Measurements from ENCODE around the gene NR1D2.

NR1D2 gene

DNA sequence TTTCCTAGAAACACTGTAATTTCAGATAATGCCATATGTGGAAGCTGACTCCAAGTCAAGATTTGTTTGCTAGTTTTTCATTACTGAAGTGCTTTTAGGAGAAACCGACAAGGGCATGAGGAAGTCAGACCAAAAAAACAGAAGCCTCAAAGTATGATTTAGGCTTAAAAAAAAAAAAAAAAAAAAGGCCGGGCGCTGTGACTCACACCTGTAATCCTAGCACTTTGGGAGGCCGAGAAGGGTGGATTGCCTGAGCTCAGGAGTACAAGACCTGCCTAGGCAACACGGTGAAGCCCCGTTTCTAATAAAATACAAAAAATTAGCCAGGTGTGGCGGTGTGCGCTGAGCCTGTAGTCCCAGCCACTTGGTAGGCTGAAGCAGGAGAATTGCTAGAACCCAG lies 16.6 kb upstream of the NR1D2 start:
- no peak for DNase-seq (ENCODE audit: low read depth in 4 of 4, low spot score in 1 of 4)

DNA sequence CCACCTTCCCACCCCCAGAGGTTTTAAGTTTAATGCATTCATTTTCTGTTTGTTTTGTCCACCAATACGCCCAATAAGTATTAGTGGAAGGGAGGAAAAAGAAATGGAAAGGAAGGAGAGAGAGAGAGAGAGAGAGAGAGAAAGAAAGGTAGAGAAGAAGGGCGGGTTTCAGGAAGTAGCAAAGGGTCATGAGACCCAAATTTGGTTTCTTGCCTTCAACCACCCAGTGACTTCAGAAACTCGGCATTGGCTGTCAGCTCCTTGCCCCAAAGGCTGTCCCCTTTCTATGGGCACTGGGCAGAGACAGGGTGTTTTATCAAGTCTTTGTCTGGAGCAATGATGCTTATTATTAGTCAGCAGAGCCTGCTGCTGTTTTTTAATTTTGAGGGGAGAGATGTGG lies 13.5 kb upstream of the NR1D2 start:
- no peak for DNase-seq (ENCODE audit: low read depth in 4 of 4, low spot score in 1 of 4)

DNA sequence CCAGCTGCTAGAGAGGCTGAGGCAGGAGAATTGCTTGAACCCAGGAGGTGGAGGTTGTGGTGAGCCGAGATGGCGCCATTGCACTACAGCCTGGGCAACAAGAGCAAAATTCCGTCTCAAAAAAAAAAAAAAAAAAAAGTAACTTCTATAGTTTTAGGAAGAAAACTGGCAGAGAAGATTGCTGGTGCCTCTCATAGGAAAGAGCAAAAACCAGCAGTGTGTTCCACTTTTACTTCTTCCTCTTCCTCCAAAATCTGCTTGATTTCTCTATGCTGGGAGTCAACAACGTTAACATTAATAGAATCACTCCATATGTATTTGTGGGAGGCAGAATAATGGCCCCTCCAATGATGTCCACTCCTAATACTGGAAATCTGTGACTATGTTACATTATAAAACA lies 12.5 kb upstream of the NR1D2 start:
- no peak for DNase-seq (ENCODE audit: low read depth in 4 of 4, low spot score in 1 of 4)

DNA sequence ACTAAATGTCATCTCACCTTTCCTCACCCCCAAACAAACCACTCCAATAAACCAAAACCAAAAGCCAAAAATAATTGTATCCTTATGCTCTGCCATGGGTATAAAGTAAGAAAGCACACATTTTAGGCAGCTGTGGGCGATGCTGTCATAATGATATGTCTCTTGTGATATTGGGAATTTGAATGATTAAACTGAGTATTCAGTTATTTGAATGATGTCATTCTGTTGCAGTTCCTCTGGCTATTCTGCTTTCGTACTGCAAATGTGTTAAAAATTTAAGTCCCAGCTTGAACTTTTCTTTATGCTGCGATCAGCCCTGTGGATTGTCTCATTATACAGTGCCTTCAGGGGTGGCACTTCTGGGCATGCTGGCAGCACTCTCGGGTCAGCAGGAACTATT lies 10.8 kb upstream of the NR1D2 start:
- DNase-seq (ENCODE audit: low read depth in 4 of 4, low spot score in 1 of 4), result no peak

DNA sequence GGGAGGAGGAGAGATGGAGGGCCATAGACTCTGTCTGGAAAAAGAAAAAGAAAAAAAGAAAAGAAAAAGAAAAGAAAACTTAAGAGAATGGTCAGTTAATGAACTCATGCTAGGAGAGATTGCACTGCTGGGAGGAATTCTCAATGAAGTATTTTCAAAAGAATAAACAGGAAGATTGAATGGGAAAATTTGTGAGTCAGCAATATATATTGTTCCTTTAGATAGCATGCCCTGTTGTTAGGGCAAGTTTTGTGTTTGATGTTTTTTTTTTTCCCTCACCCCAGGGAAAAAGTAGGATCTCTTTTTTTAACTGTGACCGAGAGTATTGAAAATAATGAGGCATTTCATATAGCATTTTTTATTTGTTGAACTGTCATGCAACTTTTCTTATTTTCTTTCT lies 7.8 kb upstream of the NR1D2 start:
- no peak for DNase-seq (ENCODE audit: low read depth in 4 of 4, low spot score in 1 of 4)

DNA sequence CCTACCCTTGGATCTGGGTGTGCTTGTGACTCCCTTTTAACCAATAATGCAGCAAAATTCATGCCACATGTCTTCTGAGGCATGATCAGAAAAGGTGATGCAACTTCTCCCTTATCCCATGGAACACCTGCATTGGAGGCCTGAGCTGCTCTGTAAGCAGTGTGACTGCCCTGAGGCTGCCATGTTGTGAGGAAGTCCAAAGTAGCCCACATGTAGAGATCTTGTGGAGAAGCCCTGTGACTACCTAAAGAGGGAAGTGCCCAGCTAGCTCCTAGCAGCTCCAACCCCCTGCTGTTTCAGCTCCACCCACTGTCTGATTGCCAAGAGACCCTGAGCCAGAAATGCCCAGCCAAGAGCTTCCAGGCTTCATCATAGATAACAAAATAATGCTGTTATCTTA lies 6.4 kb upstream of the NR1D2 start:
- DNase-seq (ENCODE audit: low read depth in 4 of 4, low spot score in 1 of 4), result no peak

DNA sequence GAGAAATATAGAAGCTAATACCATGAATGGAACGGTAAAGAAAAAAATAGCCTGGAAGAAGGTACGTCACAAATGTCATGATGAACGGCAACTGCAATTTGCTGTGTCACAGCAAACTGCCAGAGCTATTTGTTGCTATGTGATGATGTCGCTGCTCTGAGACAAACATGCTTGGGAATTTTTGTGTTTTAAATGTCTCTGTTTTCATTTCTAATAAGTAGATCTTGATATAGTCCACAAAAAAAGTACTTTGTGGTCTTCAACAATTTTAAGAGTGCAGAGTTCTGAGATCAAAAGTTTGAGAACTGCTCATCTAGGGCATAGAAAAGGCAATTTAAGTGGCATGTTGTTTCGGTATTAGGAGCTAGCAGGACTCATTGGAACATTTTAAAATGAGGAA lies 4.3 kb upstream of the NR1D2 start:
- no peak for DNase-seq (ENCODE audit: low read depth in 4 of 4, low spot score in 1 of 4)

DNA sequence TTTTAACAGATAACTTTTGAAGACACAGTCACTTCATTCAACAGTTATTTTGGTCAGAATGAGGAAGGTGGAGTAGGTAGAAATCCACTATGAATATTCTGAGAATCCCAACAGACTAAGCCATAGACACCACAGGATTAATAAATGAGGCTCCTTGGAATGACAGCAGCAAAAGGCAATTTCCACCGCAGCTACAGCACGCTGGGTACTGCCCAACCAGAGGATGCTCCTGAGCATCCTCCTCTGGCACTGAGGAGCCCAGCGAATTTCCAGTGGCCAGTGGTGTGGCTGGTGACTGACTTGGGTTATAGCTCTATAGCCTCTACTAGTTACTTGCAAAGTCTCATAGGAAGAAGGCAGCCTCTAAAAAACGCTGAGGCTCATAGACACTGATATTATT lies 3.6 kb upstream of the NR1D2 start:
- DNase-seq (ENCODE audit: low read depth in 4 of 4, low spot score in 1 of 4), result no peak

DNA sequence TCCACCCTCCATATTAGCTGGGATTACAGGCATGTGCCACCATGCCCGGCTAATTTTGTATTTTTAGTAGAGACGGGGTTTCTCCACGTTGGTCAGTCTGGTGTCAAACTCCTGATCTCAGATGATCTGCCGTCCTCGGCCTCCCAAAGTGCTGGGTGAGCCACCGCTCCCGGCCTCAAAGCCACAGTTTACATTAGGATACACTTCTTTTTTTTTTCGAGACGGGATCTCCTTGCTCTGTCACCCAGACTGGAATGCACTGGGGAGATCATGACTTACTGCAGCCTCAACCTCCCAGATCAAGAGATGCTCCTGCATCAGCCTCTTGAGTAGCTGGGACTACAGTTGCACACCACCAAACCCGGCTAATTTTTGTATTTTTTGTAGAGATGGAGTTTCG lies 2.5 kb upstream of the NR1D2 start:
- no peak for DNase-seq (ENCODE audit: low read depth in 4 of 4, low spot score in 1 of 4)

DNA sequence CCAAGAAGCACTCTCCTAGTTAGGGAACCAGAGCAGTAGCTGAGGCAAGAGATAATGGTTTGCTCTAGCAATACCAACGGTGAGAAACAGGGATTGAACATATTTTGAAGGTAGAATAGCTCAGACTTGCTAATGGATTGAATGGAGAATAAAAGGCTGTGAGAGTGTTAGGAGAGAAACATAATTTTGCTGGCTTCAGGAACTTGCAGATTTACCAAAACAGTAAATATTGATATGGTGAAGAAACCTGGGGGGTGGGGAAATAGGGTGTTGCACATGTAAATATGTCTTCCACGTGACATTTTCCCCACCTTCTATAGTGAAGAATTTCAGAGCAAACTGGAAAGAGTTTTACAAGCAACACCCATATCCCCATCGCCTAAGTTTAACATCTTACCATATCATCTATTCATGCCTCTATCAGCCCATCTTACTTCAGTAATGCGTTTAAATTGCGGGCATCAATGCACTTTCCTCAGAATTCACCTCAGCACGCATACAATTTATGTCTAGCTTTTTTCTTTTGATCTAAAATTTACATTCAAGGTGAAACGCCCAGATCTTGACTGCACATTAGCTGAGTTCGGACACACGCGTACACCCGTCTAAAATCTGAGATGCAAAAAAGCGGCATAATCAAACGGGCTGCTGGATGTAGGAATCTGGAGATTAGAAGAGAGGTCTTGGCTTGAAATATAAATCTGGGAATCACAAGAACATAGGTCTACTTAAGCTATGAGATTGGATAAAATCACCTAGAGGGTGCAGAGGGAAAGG lies 891 bp upstream of the NR1D2 start:
- DNase-seq (ENCODE audit: low read depth in 4 of 4, low spot score in 1 of 4), result no peak

DNA sequence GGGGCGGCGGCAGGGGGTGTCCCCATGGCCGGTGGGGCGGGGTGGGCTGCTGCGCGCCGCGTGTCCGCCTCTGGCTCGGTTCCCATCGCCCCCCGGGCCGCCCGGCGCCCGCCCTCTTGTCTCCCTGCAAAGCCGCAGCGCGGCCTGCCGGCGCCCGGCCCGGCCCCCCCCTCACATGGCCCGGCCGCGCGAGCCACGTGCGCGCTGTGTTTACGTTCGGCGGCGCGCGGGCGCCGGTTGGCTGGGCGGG lies 502 bp downstream of the NR1D2 start:
- no peak for DNase-seq (ENCODE audit: low read depth in 4 of 4, low spot score in 1 of 4)

DNA sequence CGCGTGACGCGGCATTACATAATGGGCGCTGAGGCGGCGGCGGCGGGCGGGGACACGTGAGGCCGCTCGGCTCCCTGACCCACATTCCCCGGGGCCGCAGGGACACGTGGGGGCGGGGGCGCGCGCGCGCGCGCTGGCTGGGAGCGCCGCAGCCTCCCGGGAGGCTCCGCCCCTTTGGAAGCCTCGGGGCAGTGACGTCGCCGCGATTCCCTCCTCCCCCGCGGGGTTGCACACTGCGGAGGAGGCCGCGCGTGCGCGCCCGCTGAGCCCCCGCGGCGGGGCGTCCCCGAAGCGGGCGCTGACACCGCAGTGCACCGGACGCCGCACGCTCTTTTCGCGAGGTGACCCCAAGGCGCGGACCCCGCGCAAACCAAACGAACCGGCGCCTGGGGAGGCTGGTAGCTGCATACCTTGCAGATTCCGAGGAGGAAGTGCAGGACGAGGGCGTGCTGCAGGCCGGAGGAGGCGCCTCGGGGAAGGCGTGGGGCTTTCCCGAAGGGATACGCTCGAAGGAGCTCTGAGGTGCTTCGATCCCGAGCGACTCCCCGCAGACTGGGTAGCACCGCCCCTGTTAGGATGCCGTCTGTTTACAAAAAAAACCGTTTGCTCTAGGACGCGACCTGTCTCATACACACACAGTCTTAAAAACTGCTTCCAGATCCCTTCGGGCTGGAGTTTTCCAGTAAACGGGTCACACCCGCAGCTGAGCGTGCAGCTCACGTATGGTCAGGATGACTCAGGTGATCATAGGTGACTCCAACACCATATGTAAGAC lies 1.0 kb downstream of the NR1D2 start:
- peak; percentile 89 to 98 (median 94) for DNase-seq (ENCODE audit: low read depth in 4 of 4, low spot score in 1 of 4)

DNA sequence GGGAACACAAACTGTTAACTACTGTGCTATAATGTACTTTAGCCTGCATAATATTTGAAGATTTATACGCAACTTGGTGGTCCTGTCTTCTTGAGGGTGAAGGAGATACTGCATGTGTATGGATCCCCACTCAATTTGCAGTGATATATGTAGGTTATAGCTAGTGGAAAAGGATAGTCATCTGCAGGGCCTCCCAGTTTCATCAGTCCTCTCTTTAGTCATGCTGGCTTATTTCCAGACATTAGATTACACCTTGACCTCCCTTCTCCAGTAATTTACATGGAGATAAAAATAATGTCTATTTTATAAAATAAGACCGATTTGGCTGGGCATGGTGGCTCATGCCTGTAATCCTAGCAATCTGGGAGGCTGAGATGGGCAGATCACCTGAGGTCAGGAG lies 3.7 kb downstream of the NR1D2 start:
- no peak for DNase-seq (ENCODE audit: low read depth in 4 of 4, low spot score in 1 of 4)

DNA sequence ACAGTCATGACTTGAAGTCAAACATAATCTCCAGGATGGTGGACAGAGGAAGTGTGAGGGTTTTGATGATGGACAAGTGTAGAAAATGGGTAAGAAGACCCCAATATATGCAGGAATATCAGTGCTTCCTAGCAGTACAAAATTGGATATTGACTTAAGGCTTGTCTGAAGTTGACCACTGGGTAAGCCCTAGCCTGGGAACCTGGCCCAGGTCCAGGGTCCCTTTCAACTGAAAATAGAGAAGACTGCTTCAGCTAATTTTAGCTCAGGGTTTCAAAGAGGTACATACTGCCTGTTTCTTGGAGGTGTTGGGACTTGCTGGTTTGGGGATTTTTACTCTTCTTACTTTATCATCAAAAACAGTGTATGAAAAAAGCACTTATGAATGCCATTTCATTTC lies 4.7 kb downstream of the NR1D2 start:
- DNase-seq (ENCODE audit: low read depth in 4 of 4, low spot score in 1 of 4), result no peak

DNA sequence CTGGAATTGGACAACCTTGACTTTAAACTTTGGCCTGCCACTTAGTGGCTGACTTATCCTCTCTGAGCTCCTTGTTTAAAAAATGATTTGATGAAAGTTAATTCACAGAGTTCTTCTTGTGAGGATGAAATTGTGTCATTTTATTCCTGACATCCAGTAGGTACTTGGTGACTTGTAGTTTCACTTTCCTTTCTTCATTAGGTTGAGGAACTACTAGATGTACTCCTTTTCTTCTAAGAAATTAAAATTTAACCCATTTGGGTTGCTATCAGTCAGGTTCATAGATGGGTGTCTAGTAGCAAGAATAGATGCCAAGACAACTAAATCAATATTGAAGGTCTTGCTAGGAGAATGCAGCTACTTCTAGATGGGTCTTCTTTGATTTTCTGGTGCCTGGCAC lies 5.2 kb downstream of the NR1D2 start:
- DNase-seq (ENCODE audit: low read depth in 4 of 4, low spot score in 1 of 4), result no peak

DNA sequence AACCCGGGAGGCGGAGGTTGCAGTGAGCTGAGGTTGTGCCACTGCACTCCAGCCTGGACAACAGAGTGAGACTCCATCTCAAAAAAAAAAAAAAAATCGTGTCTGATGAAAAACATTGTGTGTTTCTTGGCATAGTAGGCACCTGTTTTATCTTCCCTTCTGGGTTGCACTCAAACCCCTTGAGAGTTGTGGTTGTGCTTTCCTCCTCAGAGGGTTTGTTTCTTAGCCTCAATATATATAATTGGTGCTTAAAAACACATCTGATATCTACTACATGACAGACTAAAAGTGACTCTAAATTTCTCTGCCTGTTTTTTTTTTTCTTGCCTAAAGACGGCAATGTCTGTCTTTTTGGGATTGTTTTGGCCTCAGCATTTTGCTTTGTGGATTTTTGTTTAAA lies 7.6 kb downstream of the NR1D2 start:
- no peak for DNase-seq (ENCODE audit: low read depth in 4 of 4, low spot score in 1 of 4)

DNA sequence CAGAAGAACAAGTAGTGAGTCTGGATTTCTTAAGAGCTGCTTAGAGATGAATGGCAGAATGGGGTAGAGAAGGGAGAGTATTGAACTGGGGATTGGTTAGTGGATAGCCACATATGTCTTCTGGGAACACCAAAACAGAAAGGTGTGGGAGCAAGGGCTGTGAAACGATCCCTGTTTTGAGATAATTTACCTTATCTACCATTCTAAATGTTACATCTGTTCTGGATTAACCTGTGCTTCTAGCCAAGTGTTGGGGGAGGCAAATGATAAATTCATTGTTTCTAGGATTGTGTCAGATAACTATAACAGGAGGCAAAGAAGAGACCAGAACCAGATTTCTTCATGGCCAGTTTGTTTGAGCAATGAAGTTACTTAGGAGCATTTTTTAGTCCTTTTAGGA lies 8.4 kb downstream of the NR1D2 start:
- DNase-seq (ENCODE audit: low read depth in 4 of 4, low spot score in 1 of 4), result no peak

DNA sequence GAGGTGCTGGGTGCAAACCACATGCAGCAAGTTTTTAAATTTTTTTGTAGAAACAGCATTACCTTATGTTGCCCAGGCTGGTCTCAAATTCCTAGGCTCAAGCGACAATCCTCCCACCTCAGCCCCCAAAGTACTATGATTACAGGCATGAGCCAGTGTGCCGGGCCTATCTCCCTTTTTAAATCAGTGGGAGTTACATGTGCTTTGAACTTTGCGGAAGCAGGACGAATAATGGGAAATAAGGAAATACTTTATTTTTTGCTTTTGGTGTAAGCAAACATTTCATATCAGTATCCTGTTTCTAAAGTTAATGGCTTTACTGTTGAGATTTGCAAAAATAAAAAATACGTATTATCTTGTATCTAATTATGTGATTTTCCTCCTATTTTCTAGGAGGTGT lies 9.1 kb downstream of the NR1D2 start:
- DNase-seq (ENCODE audit: low read depth in 4 of 4, low spot score in 1 of 4), result no peak

DNA sequence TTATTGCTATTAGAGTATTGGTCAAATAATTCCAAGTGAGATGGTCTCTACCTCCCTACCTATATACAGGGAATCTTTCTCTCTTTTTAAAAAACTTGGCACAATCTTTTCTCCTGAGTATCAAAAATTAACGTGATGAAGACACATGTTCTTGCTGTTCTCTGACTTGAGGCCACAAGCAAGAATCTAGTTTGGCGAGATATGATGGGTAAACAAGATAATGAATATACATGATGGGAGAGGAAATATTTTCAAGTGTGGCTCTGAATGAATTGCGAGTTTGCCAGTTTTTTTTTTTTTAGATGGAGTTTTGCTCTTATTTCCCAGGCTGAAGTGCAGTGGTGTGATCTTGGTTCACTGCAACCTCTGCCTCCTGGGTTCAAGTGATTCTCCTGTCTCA lies 11.6 kb downstream of the NR1D2 start:
- DNase-seq (ENCODE audit: low read depth in 4 of 4, low spot score in 1 of 4), result no peak

DNA sequence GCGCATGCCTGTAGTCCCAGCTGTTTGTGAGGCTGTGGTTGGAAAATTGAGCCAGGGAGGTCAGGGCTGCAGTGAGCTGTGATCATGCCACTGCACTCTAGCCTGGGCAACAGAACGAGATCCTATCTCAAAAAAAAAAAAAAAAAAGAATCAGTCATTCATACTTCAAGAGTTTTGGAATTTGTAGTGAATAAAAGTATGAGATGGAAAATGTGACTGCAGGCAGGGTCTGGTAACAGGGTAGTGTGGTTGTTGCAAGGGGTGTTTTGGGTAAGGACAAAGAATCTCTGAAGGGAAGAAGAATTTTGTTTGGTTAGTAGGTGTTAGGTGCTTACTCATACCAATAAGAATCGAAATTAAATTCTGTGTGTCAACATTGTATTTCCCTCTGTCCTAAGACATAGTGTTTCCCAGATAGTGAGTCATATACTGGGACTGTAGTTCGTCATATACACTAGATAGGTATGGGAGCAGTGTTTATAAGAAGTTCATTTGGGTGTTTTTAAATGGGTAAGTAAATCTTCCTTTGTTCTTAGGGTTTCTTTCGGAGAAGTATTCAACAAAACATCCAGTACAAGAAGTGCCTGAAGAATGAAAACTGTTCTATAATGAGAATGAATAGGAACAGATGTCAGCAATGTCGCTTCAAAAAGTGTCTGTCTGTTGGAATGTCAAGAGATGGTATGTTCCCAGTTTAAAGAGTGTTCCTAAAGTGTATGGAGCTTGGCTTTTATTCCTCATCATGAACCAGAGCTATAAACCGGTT lies 14.2 kb downstream of the NR1D2 start:
- no peak for DNase-seq (ENCODE audit: low read depth in 4 of 4, low spot score in 1 of 4)

DNA sequence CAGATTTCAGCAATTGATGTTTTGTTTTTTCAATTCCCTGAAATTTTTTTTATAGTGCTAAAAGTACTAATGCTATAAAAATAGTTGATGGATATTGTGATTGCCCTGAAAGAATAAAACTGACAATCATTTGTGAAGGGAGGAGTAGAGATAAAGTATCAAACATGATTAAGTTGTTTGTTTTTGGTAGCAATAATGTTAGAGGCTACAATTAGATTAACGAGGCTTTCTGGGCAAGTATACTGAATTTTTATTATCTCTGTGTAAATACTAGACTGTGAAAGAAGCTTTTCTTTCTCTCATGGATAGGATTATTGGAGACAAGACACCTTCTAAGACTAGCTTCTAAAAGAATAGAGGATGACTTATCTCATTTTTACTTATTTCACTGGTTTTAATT lies 15.6 kb downstream of the NR1D2 start:
- no peak for DNase-seq (ENCODE audit: low read depth in 4 of 4, low spot score in 1 of 4)

DNA sequence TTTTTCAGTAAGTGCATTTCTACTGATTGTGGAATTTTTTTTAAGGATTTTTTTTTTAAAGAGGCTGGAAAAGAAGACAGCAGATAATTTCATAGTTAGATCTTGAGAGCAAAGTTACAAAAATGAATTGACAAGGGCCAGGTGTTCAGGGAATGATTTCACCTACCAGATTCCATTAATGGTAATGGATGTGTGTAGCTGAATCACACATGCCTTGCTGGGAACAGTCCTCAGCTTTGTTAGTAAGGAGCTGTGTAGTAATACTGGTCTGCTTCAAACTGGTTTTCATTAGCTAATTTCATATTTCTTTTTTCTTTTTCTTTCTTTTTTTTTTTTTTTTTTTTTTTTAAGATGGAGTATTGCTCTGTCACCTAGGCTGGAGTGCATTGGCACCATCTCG lies 16.0 kb downstream of the NR1D2 start:
- no peak for DNase-seq (ENCODE audit: low read depth in 4 of 4, low spot score in 1 of 4)

Data from stimulated activated CD4-positive, alpha-beta T cell treated with anti-CD3 and anti-CD28 coated beads, Interleukin-1b, Interleukin-23, amount 100 ng/mL, for 24 hours (primary cell).